GM19099 (cell line): ENCODE results near the gene FAM184B.

Experiments used
- POLR2A ChIP-seq: IDR thresholded peaks from 3 replicates; pipeline ENCODE4 v1.6.1; 2011; ENCODE audit warnings: low read depth; ENCODE audit not compliant: insufficient read length; ENCODE audit errors: extremely low read depth

FAM184B gene

GRCh38 chr4:17681281-17682221 lies 99.9 kb downstream of the FAM184B start:
- TF ChIP-seq POLR2A, result no peak

DNA sequence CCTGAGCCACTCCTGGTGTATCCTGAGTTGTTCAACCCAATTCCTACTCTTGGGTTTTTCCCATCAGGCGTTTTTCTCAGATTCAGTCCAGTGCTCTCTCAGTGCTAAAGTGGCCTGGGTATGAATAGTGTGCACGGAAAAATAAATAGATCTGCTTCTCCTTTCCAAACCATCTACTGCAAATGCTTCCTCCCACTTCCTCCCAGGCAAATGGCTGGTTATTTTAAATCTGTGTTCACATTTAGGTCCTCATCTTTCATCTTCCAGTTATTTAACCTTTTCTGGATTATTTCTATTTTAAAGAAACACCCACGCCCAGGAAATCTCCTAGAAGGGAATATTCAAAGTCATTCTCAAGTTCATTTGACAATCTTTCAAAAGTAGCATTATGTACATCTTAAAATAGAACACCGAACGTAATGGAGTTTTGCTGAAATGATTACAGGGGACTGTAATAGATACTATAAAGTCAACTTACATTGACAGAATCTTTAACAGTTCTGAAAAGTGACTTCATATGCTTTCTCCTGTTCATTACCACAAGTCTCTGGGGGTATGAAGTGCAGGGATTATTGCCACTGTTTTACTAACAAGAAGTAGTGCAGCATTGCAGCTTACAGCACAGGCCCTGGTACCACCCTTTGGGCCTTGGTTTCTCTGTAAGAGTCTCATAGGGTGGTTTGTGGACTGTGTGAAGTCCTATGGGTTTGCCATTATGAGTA lies 100.7 kb downstream of the FAM184B start:
- no peak for TF ChIP-seq POLR2A

GRCh38 chr4:17670423-17670822 lies 111.0 kb downstream of the FAM184B start:
- TF ChIP-seq POLR2A, result no peak

DNA sequence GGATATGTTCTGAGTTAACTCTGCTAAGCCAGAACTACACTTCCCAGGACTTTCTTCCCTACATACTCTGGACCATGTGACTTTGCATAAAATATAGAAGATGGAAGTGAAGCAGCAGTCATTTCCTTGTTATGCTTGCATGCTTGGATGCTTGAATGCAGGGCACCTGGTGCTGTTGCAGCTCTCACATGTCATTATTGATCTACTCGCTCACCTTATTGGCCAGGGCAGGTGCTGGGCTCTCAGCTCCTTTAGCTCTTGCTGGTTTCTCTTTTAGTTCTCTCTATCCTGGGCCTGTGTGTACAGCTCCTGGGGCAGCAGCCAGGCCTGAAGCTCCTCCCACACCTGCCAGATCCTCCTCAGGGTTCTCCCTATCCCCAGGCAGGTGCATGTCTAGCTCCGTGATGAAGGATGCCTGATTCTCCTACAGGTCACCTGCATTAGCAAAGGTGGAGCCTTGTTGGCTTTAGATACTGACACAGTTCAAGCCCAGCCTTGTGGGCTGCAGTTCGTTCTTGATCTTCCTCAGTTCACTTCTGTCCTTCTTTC lies 113.7 kb downstream of the FAM184B start:
- no peak for TF ChIP-seq POLR2A

- TF ChIP-seq POLR2A, result no peak
These were observed 114.2 kb downstream of the FAM184B start for GRCh38 chr4:17667253-17667652.

DNA sequence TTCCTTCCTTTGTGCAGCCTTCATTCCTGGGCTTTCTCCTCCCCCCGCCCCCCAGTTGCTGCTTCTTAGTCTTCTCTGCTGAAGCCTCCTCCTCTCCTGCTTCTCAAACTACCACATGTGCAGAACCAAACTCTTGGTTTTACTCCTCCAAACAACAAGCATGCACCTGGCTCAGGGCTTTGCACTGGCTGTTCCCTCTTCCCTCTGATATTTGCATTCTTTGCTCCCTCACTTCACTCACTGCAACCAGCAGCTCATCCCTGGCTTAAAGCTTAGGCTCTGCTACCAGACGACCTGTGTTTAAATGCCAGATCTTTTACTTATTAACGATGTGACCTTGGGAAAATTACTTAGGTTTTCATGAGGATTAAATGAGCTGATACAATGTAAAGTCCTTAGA lies 115.6 kb downstream of the FAM184B start:
- TF ChIP-seq POLR2A, result no peak

GRCh38 chr4:17665346-17665745 lies 116.1 kb downstream of the FAM184B start:
- TF ChIP-seq POLR2A, result no peak

DNA sequence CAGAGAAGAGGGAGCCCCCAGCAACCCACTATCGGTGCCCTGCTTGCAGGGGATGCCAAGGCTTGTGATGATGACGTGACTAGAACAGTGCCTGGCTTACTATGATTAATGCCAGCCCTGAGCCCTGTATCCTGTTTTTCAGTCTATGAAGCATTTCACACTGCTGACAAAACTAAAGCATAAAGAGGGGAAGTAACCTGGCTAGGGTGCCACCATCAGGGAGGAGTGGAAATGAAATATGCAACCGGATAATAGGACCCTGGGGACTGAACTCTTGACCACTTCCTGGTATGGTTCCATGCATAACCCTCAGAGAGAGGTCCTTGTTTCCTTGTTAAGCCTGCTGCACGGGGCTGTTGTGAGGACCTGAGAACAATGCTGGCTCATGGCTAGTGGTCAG lies 116.7 kb downstream of the FAM184B start:
- TF ChIP-seq POLR2A, result no peak

DNA sequence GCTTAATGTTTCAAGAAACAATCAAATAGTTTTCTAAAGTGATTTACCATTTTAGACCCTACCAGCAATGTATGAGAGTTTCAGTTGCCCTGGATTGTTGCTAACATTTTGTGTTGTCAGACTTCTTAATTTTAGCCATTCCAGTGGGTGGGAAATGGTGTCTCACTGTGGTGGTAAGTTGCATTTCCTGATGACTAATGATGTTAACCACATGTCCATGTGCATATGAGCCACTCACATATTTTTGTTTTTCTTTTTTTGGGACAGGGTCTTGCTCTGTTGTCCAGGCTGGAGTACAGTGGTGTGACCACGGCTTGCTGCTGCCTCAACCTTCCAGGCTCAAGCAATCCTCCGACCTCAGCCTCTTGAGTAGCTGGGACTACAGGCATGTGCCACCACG lies 118.7 kb downstream of the FAM184B start:
- no peak for TF ChIP-seq POLR2A

DNA sequence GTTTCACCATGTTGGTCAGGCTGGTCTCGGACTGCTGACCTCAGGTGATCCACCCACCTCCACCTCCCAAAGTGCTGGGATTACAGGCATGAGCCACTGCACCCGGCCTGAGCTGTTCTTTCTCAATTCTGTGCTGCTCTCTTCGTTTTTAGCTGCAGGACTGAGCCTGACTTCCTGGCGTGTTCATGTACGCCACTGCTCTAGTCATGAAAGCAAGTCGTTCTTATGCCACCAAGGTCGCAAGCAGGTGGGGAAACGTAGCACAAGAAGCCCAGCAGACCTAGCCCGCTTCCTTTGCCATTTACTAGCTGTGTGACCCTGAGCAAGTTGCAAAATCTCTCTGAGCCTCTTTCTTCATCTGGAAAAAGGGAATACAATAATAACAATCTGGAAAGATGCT lies 123.6 kb downstream of the FAM184B start:
- no peak for TF ChIP-seq POLR2A

DNA sequence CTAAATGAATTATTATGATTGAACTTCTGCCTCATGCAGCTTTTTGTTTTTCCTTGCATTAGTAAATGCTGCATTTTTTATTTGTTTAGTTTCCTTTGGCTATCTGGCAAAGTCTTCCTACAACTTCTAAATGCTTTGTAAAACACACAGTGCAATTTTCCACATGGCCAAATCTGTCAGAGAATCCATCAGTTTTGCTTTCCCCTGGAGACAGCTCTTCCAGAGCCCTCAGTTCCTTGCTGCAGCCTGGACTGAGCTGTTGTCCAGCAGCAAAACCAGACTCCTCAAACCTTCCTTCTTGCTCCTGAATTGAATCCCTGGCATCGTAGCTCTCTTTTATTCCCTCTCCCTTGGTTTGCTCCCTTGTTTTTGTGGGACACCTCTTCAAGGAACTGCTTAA lies 124.3 kb downstream of the FAM184B start:
- no peak for TF ChIP-seq POLR2A

DNA sequence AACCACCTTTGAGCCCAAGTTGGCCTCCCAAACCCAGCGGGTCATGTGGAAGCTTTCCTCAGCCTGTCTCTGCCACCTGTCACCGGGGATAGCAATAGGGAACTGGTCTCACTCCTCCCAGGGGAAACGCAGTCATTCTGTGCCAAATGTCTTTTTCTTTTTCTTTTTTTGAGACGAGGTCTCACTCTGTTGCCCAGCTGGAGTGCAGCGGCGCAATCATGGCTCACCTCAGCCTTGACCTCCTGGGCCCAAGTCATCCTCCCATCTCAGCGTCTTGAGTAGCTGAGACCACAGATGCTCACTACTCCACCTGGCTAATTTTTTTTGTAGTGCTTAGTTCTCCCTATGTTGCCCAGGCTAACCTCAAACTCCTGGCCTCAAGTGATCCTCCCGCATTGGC lies 126.7 kb downstream of the FAM184B start:
- TF ChIP-seq POLR2A, result no peak

DNA sequence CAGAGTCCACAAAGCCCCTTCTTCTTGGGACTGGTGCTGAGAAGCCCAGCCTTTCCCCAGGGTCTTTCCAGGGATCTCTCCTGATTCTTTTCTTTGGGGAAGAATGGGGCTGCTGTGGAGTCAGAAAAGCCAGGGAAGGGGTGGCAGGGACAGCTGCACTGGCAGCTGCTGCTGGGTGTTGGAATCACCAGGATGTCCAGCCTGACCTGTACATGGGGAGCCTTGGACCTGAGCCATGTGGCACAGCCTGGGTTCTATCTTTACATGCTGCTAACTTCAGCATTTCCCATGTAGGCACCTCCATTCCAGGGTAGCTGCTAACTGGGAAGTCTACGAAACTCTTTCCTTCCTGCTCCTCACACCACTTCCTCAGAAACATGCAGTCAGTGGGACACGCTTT lies 131.0 kb downstream of the FAM184B start:
- TF ChIP-seq POLR2A, result no peak

- no peak for TF ChIP-seq POLR2A
These were observed 133.5 kb downstream of the FAM184B start for GRCh38 chr4:17647927-17648326.

GRCh38 chr4:17647176-17647806 lies 134.1 kb downstream of the FAM184B start:
- TF ChIP-seq POLR2A, result no peak
